Activated CD4-positive, alpha-beta memory T cell treated with anti-CD3 and anti-CD28 coated beads, Interleukin-2, amount 10 ng/mL, durations not matched to agents 7 days and 5 days (primary cell): ENCODE data around the gene STXBP5L. TPM values are rescaled to one million over a fixed set of nuclear protein-coding genes. Genes with fewer than 3 reads are reported as not detected.

ENCODE experiments used
- CTCF ChIA-PET: fragments of 350-600 bp; sonication (Branson Sonifier 250); formaldehyde crosslinking; loops from one replicate; lab custom pipeline; 2021; ENCODE audit warnings: antibody characterized with exemption, inconsistent platforms; lab: Charles Lee
- POLR2A ChIA-PET: fragments of 350-600 bp; sonication (Branson Sonifier 250); formaldehyde crosslinking; loops from one replicate; lab custom pipeline; 2021; ENCODE audit warnings: antibody characterized with exemption; lab: Charles Lee
- DNase-seq: peaks from one replicate; pipeline ENCODE4 v3.0.0-alpha.2; 2020
- H3K27ac Mint-ChIP-seq: one replicate; pipeline ENCODE4 v1.8.0; 2021; ENCODE audit warnings: mild to moderate bottlenecking, mixed read lengths
- H3K27me3 Mint-ChIP-seq: one replicate; pipeline ENCODE4 v1.8.0; 2021; ENCODE audit warnings: mixed read lengths
- H3K36me3 Mint-ChIP-seq: one replicate; pipeline ENCODE4 v1.8.0; 2021; ENCODE audit warnings: low read depth, mixed read lengths
- H3K4me1 Mint-ChIP-seq: one replicate; pipeline ENCODE4 v1.8.0; 2021; ENCODE audit warnings: mixed read lengths
- H3K4me3 Mint-ChIP-seq: one replicate; pipeline ENCODE4 v1.8.0; 2021; ENCODE audit warnings: mild to moderate bottlenecking, mixed read lengths
- H3K9me3 Mint-ChIP-seq: one replicate; pipeline ENCODE4 v1.8.0; 2021; ENCODE audit warnings: mixed read lengths
- total RNA-seq, 2 experiments: library from RNA; stranded (reverse); gene quantifications; one replicate each; pipeline ENCODE4 v1.2.3, GENCODE V29; 2021

STXBP5L gene
- total RNA-seq, 2 experiments from 2014 or later = not detected

GRCh38 chr3:120926146-120926545 is 18.1 kb downstream of the STXBP5L start:
- no peak overlapping the region for H3K4me3 Mint-ChIP-seq
- H3K27me3 Mint-ChIP-seq = no peaks in the 10 kb centered on the region
- no peaks in the 10 kb centered on the region for H3K4me1 Mint-ChIP-seq
- H3K36me3 Mint-ChIP-seq = no peaks in the 10 kb centered on the region
- POLR2A ChIA-PET = no interaction called here
- H3K9me3 Mint-ChIP-seq = peaks cover 10% of the 10 kb centered on the region
- CTCF ChIA-PET = no interaction called here
- no peak for DNase-seq
- H3K27ac Mint-ChIP-seq = no peak overlapping the region

GRCh38 chr3:120928991-120929390 is 21.0 kb downstream of the STXBP5L start:
- ChIA-PET CTCF (no interaction called here), POLR2A (no interaction called here)
- Mint-ChIP-seq H3K4me1 (no peaks in the 10 kb centered on the region), H3K4me3 (no peak overlapping the region), H3K27ac (no peak overlapping the region), H3K36me3 (no peaks in the 10 kb centered on the region), H3K9me3 (peaks cover 10% of the 10 kb centered on the region), H3K27me3 (no peaks in the 10 kb centered on the region)
- no peak for DNase-seq

GRCh38 chr3:120931593-120931992 is 23.6 kb downstream of the STXBP5L start:
- CTCF ChIA-PET = no interaction called here
- H3K9me3 Mint-ChIP-seq = peaks cover 4% of the 10 kb centered on the region
- DNase-seq = no peak
- POLR2A ChIA-PET = no interaction called here
- H3K27me3 Mint-ChIP-seq = no peaks in the 10 kb centered on the region
- no peaks in the 10 kb centered on the region for H3K4me1 Mint-ChIP-seq
- H3K36me3 Mint-ChIP-seq = no peaks in the 10 kb centered on the region
- no peak overlapping the region for H3K27ac Mint-ChIP-seq
- H3K4me3 Mint-ChIP-seq = no peak overlapping the region

DNA sequence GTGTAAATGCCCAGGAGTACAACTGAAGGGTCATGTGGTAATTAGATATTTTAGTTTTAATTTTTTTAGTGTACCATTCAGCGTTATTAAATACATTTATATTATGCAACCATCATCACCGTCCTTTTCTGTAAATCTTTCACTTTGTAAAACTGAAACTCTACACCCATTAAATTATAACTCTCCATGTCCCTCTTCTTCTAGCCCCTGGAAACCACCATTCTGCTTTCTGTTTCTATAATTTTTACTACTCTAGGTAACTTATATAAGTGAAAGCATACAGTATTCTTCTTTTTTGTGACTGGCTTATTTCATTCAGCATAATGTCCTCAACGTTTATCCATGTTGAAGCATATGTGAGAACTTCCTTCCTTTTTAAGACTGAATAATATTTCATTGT is 48.1 kb downstream of the STXBP5L start:
- Mint-ChIP-seq H3K36me3 (no peaks in the 10 kb centered on the region), H3K27me3 (no peaks in the 10 kb centered on the region), H3K27ac (no peak overlapping the region), H3K9me3 (no peaks in the 10 kb centered on the region), H3K4me3 (no peak overlapping the region), H3K4me1 (no peaks in the 10 kb centered on the region)
- ChIA-PET POLR2A (no interaction called here), CTCF (no interaction called here)
- DNase-seq = no peak

DNA sequence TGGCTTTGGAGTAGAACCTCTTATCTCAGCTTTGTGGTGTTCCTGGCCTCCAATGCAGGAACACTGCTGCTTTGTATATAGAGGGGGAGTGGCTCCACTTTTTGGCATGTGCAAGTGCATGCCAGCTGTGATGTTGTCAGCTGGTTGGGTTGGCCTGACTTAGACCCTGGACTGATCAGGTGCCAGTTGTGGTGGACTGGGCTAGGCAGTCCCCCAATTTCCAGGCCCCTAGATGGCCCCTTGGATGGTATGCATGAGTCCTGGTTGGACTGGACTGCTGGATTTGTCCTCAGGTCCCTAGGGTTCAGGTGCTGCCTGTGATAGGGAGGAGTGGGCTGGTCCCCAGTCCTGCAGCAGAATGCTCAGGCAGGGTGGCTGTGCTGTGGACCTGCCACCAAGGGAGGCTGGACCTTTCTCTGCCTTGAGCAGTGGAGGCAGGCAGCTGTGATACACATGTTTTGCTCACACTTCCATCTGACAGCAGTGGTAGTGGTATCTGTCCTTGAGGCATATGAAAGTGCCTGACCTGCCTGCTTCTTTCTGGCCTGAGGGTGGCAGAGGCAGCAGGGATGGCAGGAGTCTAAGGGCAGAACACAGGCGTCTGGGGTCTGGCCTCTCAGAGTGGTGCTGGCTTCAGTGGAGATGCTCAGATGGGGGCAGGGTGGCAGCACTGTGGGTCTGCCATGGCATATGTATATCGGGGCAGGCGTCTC is 74.8 kb downstream of the STXBP5L start:
- Mint-ChIP-seq H3K9me3 (peaks cover 4% of the 10 kb centered on the region), H3K4me1 (no peaks in the 10 kb centered on the region), H3K4me3 (no peak overlapping the region), H3K36me3 (no peaks in the 10 kb centered on the region), H3K27ac (no peak overlapping the region), H3K27me3 (no peaks in the 10 kb centered on the region)
- no peak for DNase-seq
- ChIA-PET POLR2A (no interaction called here), CTCF (no interaction called here)

GRCh38 chr3:120983321-120983665 is 75.3 kb downstream of the STXBP5L start:
- ChIA-PET POLR2A (no interaction called here), CTCF (no interaction called here)
- Mint-ChIP-seq H3K27me3 (no peaks in the 10 kb centered on the region), H3K27ac (no peak overlapping the region), H3K4me1 (no peaks in the 10 kb centered on the region), H3K36me3 (no peaks in the 10 kb centered on the region), H3K9me3 (peaks cover 2% of the 10 kb centered on the region), H3K4me3 (no peak overlapping the region)
- no peak for DNase-seq

DNA sequence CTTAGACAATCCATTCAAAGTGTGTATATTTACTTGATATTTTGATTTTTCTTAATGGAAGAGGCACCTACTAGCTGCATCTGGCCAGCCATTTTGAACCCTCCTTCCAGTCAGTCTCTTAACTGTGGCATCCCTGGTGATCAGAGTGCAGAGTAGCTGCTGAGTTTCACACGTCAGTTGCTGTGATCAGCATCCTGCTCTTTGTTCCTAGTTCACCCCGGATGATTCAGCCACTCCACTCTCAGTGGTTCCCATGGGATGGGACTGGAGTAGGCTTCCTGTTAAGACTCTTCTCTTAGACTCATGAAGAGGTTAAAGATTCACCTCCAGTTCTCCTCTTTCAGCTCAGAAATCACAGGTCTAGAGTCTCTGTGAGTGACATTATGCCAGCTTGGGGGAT is 75.8 kb downstream of the STXBP5L start:
- no peak overlapping the region for H3K4me3 Mint-ChIP-seq
- ChIA-PET CTCF (no interaction called here), POLR2A (no interaction called here)
- no peak overlapping the region for H3K27ac Mint-ChIP-seq
- H3K27me3 Mint-ChIP-seq = no peaks in the 10 kb centered on the region
- no peaks in the 10 kb centered on the region for H3K4me1 Mint-ChIP-seq
- no peak for DNase-seq
- no peaks in the 10 kb centered on the region for H3K36me3 Mint-ChIP-seq
- peaks cover 2% of the 10 kb centered on the region for H3K9me3 Mint-ChIP-seq

GRCh38 chr3:120985242-120985641 is 77.2 kb downstream of the STXBP5L start:
- H3K27me3 Mint-ChIP-seq = no peaks in the 10 kb centered on the region
- CTCF ChIA-PET = no interaction called here

DNA sequence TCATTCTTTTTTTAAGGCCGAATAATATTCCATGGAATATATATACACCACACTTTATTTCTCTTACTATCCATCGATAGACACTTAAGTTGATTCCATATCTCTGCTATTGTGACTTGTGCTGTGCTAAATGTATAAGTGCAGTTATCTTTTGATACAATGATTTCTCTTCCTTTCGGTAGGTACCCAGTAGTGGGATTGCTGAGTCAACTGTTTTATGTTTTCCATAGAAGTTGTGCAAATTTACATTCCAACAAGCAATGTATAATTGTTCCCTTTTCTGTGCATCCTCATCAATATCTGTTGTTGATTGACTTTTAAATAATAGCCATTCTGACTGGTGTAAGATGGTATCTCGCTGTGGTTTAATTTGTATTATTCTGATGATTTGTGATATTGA is 81.0 kb downstream of the STXBP5L start:
- no peak overlapping the region for H3K27ac Mint-ChIP-seq
- no peak for DNase-seq
- POLR2A ChIA-PET = no interaction called here
- H3K4me1 Mint-ChIP-seq = no peaks in the 10 kb centered on the region
- H3K27me3 Mint-ChIP-seq = no peaks in the 10 kb centered on the region
- H3K4me3 Mint-ChIP-seq = no peak overlapping the region
- no peaks in the 10 kb centered on the region for H3K36me3 Mint-ChIP-seq
- CTCF ChIA-PET = no interaction called here
- H3K9me3 Mint-ChIP-seq = peaks cover 5% of the 10 kb centered on the region

More at GRCh38 chr3:120985242-120985641, 77.2 kb downstream of the STXBP5L start:
- Mint-ChIP-seq H3K4me1 (no peaks in the 10 kb centered on the region), H3K4me3 (no peak overlapping the region), H3K27ac (no peak overlapping the region), H3K9me3 (peaks cover 7% of the 10 kb centered on the region), H3K36me3 (no peaks in the 10 kb centered on the region)
- POLR2A ChIA-PET = no interaction called here
- no peak for DNase-seq

GRCh38 chr3:121018917-121019321 is 110.9 kb downstream of the STXBP5L start:
- Mint-ChIP-seq H3K27me3 (no peaks in the 10 kb centered on the region), H3K27ac (no peak overlapping the region), H3K36me3 (no peaks in the 10 kb centered on the region), H3K4me3 (no peak overlapping the region), H3K4me1 (no peaks in the 10 kb centered on the region), H3K9me3 (no peaks in the 10 kb centered on the region)
- no peak for DNase-seq
- CTCF ChIA-PET = no interaction called here
- POLR2A ChIA-PET = no interaction called here

DNA sequence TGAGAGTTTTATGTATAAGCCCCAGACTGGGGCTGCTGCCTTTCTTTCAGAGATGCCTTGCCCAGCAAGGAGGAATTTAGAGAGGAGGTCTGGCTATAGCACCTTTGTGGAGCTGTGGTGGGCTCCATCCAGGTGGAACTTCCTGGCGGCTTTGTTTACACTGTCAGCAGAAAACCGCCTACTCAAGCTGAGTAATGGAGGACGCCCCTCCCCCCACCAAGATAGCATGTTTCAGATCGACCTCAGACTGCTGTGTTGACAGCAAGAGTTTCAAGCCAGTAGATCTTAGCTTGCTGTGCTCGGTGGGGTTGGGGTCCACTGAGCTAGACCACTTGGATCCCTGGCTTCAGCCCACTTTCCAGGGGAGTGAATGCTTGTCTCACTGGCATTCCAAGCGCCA is 155.6 kb downstream of the STXBP5L start:
- no peak for DNase-seq
- Mint-ChIP-seq H3K27ac (no peak overlapping the region), H3K9me3 (no peaks in the 10 kb centered on the region), H3K4me3 (no peak overlapping the region), H3K27me3 (no peaks in the 10 kb centered on the region), H3K4me1 (no peaks in the 10 kb centered on the region), H3K36me3 (no peaks in the 10 kb centered on the region)
- ChIA-PET POLR2A (no interaction called here), CTCF (no interaction called here)

DNA sequence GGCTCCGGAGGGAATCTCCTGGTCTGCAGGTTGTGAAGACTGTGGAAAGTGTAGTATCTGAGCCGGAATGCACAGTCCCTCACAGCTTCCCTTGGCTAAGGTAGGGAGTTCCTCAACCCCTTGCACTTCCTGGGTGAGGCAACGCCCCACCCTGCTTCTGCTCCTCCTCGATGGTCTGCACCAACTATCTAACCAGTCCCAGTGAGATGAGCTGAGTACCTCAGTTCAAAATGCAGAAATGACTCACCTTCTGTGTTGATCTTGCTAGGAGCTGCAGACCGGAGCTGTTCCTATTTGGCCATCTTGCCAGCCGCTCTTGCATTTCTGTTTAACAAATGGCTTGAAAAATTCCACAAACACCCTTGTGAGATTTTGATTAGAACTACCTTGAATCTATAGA is 156.1 kb downstream of the STXBP5L start:
- Mint-ChIP-seq H3K27ac (no peak overlapping the region), H3K36me3 (no peaks in the 10 kb centered on the region), H3K27me3 (no peaks in the 10 kb centered on the region), H3K4me3 (no peak overlapping the region), H3K4me1 (no peaks in the 10 kb centered on the region), H3K9me3 (no peaks in the 10 kb centered on the region)
- CTCF ChIA-PET = no interaction called here
- POLR2A ChIA-PET = no interaction called here
- DNase-seq = no peak

GRCh38 chr3:121072133-121072532 is 164.1 kb downstream of the STXBP5L start:
- CTCF ChIA-PET = no interaction called here
- Mint-ChIP-seq H3K4me1 (no peaks in the 10 kb centered on the region), H3K4me3 (no peak overlapping the region), H3K9me3 (peaks cover 3% of the 10 kb centered on the region), H3K27me3 (no peaks in the 10 kb centered on the region), H3K27ac (no peak overlapping the region), H3K36me3 (no peaks in the 10 kb centered on the region)
- POLR2A ChIA-PET = no interaction called here
- DNase-seq = no peak

GRCh38 chr3:121073011-121073410 is 165.0 kb downstream of the STXBP5L start:
- Mint-ChIP-seq H3K27me3 (no peaks in the 10 kb centered on the region), H3K27ac (no peak overlapping the region), H3K36me3 (no peaks in the 10 kb centered on the region), H3K4me3 (no peak overlapping the region), H3K4me1 (no peaks in the 10 kb centered on the region), H3K9me3 (peaks cover 3% of the 10 kb centered on the region)
- ChIA-PET CTCF (no interaction called here), POLR2A (no interaction called here)
- no peak for DNase-seq
